ENCODE measurements around the gene ODF2L.

The ODF2L gene

DNA sequence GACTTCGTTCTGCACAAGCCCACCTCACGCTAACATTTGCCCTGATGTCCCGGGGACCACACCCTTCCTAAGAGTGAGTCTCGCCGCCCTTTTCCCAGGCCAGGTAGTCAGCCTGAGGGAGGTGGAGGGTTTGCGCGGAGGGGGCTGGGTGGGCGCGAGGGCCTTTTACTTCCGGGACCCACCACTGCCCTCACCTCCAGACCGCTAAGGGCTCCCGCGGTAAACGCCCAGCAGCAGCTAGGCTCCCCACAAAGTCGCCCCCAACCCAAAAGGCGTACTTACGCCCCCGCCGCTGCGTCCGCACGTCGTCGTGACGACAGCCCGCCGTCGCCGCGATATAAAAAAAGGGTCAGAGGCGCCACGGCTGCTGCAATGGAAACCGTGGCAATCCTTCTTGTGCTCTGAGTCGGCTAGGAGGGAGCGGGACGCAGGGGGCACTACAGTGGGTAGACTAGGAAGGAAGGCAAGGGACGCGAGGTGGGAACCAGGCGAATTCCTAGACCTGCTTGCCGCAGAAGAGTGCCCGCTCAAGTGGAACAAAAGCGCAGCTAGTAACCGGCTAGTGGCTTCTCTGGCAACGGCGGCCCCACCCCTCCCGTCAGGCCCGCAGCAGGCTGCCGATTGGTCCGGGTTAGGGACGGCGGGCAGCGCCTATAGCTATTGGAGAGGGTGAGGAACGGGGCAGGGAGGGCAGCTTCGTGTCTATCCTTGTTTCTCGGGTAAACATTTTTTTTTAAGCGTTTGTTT, at the start of gene ODF2L:
TSS of gene ODF2L (minus strand) at position 573 of the 747 bp plus-strand sequence. CDS start 9,296 bp downstream, outside the sequence.
- DNase-seq: peak; percentile 45 to 93 (median 83)

DNA sequence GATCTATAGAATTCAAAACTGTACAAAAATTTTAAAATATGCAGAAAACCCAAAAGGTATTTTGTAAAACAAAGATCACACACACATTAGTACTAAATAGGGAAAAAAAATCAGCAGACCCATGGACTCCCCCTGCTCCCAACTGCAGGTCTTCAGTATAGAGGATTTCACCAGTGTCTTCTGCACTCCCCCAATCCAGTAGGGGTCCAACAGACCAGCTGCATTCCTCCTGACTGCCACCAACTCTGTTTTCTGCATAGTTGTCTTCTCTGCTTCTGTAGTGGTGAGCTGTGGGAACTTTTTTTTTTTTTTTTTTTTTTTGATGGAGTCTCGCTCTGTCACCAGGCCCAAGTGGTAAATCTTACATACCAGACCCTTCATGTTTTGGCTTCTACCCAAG, 49.8 kb upstream of the ODF2L start:
- no peak for DNase-seq

DNA sequence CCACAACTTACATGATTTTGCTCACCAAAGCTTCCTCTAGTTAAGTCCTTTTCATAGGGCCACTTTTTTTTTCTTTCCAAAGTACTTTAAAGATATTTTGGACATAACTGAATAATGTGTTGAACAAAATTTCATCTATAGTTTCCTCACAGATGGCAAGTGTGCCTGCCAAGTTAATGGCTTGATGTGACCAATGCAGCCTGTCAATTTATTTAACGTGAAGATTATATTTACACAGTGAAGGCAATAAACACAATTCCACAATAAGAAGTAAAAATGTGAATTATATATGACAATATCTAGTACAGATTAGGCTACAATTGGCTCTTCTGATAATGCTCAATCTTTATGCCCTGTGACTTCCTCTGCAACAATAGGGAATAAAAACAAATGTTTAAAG, 45.9 kb upstream of the ODF2L start:
- DNase-seq: no peak

DNA sequence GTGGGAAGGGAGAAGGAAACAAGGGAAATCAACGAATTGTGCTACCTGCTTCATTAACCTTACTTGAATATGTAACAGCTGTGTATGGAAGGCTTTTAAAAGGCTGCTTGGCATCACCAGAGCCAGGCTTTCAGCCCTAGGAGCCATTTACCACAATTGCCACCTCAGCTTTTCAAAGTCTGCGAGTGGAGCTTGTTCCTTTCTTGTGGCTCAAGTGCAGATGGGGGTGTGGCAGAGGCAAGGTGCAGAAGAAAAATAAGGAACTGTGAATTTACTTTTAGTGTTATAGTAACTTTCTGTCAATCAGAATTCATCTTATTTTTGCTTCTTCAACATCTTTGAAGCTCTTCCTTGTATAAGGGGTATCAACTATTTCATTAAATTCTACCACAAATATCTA, 45.5 kb upstream of the ODF2L start:
- DNase-seq: no peak

DNA sequence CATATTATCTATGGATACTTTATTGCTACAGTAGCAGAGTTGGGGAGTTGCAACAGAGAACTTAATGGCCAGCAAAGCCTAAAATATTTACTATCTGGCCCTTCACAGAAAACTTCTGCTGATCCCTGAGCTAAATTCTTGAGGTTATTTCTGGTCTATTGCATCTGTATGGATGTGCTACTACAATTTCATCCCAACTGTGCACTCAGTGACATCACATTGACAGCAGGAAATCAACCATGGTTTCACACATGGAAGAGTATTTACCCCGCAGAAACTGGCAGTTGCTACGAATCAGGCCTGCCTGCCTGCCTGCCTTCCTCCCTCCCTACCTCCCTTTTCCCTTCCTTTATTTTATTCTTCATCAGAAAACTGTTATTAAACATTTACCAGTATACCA, 39.9 kb upstream of the ODF2L start:
- DNase-seq: no peak

DNA sequence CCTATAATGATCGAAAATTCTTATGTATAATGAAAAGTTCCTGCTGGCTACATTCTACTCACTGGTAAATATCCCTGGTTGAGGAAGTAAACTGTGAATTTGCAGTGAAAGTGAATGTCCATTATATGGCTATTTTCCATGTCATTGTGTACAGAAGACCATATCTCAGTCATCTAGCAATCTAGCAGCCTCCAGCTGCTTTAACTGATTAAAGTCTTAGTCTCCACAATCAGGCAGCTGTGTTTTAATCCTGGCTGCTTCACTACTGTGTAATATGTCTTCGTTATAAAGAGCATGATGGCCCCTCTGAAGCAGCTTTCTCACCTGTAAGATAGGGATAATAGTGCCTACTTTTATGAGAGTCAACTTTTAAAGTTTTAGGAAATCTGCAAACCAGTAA, 39.2 kb upstream of the ODF2L start:
- DNase-seq: no peak

- DNase-seq: no peak
Measured at GRCh38 chr1:86434059-86434458, 37.9 kb upstream of the ODF2L start.

DNA sequence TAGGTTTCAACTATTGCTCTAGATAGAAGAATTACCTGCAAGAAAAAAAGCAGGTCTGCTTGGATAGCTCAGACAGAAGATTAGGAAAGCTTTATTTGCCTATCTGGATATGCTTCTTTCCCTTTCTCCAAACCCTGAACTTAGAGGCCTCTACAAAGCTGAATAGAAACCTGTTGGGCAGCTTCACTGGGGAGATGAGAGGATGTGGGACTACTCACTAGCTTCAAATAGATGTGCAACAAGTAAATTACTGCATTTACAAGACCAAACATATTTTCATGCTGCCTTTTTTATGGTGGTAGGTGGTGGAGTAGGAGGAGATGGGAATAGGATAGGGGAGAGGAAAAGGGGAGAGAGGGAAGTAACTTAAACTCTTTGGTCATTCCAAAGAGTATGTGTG, 34.3 kb upstream of the ODF2L start:
- DNase-seq: no peak

DNA sequence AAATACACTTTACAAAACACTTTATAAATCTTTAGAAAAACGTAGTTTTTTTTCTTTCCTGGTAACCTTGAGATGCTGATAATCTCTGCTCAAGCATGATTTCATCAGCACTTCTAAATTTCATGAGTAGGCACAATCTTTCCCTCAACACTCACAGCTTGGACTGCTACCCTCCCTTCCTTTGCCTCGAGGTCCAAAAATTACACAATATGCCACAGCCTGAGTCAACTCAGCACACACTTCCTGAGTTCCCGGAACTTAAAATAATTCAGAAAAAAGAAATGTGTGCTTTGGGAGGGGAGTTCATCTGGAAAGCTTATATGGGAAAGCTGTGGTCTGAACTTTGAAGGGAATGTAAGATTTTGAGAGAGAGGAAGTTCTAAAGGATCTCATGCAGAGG, 33.7 kb upstream of the ODF2L start:
- DNase-seq: peak in 1 of 56 donors; percentile 12

- DNase-seq: no peak
Measured at GRCh38 chr1:86429122-86429725, 33.1 kb upstream of the ODF2L start.

DNA sequence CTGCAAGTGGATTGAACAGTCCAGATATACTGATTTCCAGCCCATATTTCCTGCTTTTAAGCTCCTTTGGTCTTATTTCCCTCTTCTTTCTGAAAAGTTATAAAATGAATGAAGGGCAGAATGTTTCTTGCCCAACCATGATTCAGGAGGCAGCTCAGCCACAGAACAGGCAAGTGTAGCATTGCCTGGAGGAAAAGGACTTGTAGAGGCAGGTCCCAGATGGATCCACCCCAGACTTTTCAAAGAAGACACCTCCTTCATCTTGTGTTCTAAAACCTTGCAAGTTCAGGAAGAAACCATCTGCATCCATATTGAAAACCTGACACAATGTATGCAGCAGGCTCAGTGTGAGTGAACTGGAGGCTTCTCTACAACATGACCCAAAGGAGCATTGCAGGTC, 27.8 kb upstream of the ODF2L start, which contains the start of gene CLCA2:
TSS of gene CLCA2 (plus strand) at position 299 of the 400 bp plus-strand sequence. CDS start at position 376, 77 bp downstream.
- no peak for DNase-seq

- no peak for DNase-seq
Measured at GRCh38 chr1:86423473-86423872, 27.4 kb upstream of the ODF2L start.

- DNase-seq: no peak
Measured at GRCh38 chr1:86421601-86422280, 25.6 kb upstream of the ODF2L start.

GRCh38 chr1:86419277-86419903, 23.3 kb upstream of the ODF2L start:
- peak in 12 of 56 donors; percentile 1 to 58 (median 7) for DNase-seq

DNA sequence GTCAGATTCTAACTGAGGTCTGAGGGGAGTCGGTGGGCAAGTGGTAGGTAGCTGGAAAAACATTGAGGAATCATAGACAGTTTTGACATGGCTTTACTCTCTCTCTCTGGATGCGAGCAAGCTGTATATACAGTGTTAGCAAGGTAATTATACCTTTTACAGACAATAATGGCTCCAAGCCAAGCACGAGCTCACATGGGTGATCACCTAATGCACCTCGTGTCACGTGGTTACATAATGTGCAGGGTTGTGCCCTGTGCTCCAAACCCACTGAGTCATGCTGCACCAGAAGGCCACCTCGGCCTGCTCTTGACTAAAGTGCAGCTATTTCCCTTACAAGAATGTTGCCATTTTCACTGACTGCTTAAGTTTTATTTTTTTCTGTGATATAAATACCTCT, 20.2 kb upstream of the ODF2L start:
- DNase-seq: no peak

DNA sequence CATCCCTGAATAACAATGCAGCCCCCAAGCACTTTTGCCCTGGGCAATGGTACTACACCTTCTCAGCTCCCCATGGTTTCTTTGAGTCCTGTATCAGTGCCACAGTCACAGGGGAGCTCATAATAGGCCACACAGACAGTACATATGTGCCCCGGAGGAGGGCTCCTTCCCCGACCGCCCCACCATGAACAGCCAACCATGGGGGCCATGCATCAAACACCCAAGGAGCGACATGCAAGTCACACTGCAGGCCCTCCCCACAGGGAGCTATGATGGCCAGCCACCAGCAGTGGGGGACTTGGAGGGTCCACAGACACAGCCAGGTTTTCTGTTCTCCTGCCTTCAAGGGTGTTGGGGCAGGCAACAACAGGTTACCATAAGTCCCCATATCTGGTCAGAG, 14.8 kb upstream of the ODF2L start:
- no peak for DNase-seq

DNA sequence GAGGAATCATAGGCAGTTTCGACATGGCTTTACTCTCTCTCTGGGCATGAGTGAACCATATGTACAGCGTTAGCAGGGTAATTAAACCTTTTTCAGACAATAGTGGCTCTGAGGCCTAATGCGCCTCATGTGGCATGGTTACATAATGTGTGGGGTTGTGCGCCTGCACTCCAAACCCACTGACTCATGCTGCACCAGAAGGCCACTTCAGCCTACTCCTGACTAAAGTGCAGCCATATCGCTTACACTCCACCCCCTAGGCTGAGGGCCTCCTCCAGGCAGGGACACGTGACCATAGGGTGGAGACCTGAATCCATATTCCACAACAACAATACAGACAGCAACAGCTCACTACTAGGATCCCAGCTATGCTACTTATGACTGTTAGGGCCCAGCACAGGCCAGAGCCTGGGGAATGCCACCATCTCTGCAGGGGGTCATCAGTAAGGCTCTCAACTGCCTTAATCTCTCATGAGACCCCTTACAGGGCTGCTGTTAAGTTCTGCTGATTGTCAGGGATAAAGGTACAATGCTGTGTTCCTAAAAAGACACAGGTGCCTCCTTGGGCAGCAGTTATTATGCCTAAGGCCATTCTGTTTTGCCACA, 13.4 kb upstream of the ODF2L start:
- no peak for DNase-seq

DNA sequence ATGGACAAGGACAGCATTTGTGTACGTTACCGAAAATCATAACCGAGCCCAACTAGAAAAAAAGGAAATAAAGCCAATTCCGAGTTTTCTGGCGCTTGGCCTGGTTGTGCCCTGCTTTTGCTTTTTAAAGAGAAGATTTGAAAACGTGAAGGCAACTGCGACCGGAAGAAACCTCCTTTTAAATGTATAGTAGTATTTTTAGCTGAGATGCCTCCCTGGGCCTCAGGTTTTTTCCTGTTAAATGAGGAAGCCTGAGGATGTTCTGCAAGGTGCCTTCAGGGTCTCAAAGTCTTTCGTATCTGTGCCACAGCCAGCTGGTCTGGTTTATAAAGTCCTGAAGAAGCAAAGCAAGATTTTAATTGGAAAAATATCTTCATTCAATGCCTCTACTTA, 371 bp upstream of the ODF2L start:
- peak in 1 of 56 donors; percentile 50 for DNase-seq

DNA sequence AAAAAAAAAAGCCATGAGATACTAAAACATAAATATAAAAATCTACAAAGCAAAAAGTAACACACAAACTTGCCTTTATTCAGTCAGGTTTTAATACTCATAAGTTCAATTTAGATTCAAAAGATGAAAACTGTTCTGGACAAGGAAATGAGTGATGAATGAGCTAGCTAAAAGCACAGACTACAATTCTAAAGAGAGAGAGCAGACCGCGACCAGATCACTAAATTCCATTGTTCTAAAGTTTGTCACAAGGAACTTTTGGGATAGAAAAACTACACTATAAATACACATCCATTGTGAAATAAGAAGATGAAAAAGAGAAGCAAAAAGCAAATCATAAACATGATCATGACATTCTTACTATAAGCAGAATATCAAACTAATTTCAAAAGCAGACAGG, 1.7 kb downstream of the ODF2L start:
- DNase-seq: no peak

DNA sequence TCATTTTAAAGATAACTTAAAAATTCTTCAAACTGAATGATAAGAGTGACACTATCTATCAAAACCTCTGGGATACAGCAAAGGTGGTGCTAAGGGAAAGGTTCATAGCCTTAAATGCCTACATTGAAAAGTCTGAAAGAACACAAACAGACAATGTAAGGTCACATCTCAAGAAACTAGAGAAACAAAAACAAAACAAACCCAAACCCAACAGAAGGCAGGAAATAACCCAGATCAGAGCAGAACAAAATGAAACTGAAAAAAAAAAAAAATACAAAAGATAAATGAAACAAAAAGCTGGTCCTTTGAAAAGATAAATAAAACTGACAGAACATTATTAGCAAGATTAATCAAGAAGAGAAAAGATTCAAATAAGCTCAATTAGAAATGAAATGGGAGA, 6.8 kb downstream of the ODF2L start:
- DNase-seq: no peak

GRCh38 chr1:86388777-86389176, 7.3 kb downstream of the ODF2L start:
- no peak for DNase-seq

All from amygdala (tissue), 56 donors.